ENCODE data around the gene CELSR1.
"Not testable (repeated sequence)": the region's sequence is repeated elsewhere in the genome, so short reads cannot be mapped to it uniquely, and the experiment has no call there.

The CELSR1 gene

DNA sequence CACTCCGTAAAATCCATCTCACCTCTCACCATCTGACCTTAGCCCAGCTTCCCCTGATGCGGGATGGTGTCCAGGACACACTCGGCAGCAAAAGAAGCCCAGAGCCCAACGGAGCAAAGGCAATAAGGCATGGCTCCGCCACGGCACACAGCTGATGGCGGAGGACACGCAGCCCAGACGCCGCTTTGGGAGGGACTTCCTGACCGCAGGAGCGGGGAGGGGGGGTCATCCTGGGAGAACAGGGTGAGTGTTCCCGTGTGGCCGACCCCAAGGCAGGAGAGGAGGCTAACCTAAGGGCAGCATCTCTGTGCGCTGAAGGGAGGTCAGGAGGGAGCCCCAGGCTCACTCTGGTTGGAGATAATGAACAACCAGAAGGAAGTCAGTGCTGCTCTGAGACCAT is 130.6 kb downstream of the CELSR1 start:
- Histone ChIP-seq H3K27me3 (ENCODE audit: control insufficient read depth, insufficient read depth, low read length) (no peaks in the 10 kb centered on the region), H3K9ac (ENCODE audit: low read depth, low read length) (no peak overlapping the region), H3K4me3 (ENCODE audit: low read depth, low read length) (no peak overlapping the region), H3K36me3 (ENCODE audit: control insufficient read depth, insufficient read depth, low read length) (peaks cover 2% of the 10 kb centered on the region), H3K9me3 (ENCODE audit: control insufficient read depth, insufficient read depth, low read length) (no peaks in the 10 kb centered on the region), H3K4me1 (ENCODE audit: control insufficient read depth, insufficient read depth, low read length) (no peaks in the 10 kb centered on the region)

GRCh38 chr22:46406349-46406748 is 131.1 kb downstream of the CELSR1 start:
- H3K36me3 ChIP-seq (ENCODE audit: control insufficient read depth, insufficient read depth, low read length), result peaks cover 1% of the 10 kb centered on the region
- no peak overlapping the region for H3K4me3 ChIP-seq (ENCODE audit: low read depth, low read length)
- H3K27me3 ChIP-seq (ENCODE audit: control insufficient read depth, insufficient read depth, low read length), result no peaks in the 10 kb centered on the region
- H3K9ac ChIP-seq (ENCODE audit: low read depth, low read length), result no peak overlapping the region
- H3K9me3 ChIP-seq (ENCODE audit: control insufficient read depth, insufficient read depth, low read length), result no peaks in the 10 kb centered on the region
- no peaks in the 10 kb centered on the region for H3K4me1 ChIP-seq (ENCODE audit: control insufficient read depth, insufficient read depth, low read length)

DNA sequence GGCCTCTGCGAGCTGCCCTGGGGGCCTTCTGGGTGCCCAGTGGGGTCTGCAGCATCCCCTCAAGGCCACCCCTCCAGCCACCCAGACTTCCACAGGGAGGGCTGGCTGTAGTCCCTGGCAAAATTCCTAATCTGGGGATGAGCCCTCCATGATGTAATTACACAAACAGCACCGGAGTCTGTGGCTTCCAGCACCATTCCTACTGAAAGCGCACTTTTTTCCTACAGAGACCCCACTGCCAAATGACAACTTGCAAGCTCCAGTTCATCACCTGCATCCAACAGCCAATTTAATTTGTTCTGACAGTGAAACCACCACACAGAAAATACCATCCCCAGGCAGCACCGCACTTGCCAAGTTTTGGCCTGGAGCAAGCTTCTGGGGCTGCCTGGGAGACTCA is 131.5 kb downstream of the CELSR1 start:
- Histone ChIP-seq H3K4me1 (ENCODE audit: control insufficient read depth, insufficient read depth, low read length) (no peaks in the 10 kb centered on the region), H3K27me3 (ENCODE audit: control insufficient read depth, insufficient read depth, low read length) (no peaks in the 10 kb centered on the region), H3K4me3 (ENCODE audit: low read depth, low read length) (no peak overlapping the region), H3K9ac (ENCODE audit: low read depth, low read length) (no peak overlapping the region), H3K36me3 (ENCODE audit: control insufficient read depth, insufficient read depth, low read length) (no peaks in the 10 kb centered on the region), H3K9me3 (ENCODE audit: control insufficient read depth, insufficient read depth, low read length) (no peaks in the 10 kb centered on the region)

DNA sequence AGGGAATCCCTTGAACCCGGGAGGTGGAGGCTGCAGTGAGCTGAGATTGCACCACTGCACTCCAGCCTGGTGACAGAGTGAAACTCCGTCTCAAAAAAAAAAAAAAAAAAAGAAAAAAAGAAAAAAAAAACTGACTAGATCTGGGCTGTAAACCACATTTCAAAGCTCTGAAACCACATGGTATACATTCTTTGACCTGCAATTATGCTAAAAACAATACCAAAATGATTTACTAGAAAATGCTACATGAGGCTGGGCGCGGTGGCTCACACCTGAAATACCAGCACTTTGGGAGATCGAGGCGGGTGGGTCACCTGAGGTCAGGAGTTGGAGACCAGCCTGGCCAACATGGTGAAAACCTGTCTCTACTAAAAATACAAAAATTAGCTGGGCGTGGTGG is 133.5 kb downstream of the CELSR1 start:
- not testable (repeated sequence) for H3K4me1 ChIP-seq (ENCODE audit: control insufficient read depth, insufficient read depth, low read length); H3K9me3 ChIP-seq (ENCODE audit: control insufficient read depth, insufficient read depth, low read length); H3K4me3 ChIP-seq (ENCODE audit: low read depth, low read length); H3K36me3 ChIP-seq (ENCODE audit: control insufficient read depth, insufficient read depth, low read length); H3K9ac ChIP-seq (ENCODE audit: low read depth, low read length); H3K27me3 ChIP-seq (ENCODE audit: control insufficient read depth, insufficient read depth, low read length)

- H3K4me1 ChIP-seq (ENCODE audit: control insufficient read depth, insufficient read depth, low read length), result no peaks in the 10 kb centered on the region
Observed at GRCh38 chr22:46402505-46402904, 134.9 kb downstream of the CELSR1 start.

GRCh38 chr22:46401370-46401769 is 136.1 kb downstream of the CELSR1 start:
- peaks cover 4% of the 10 kb centered on the region for H3K36me3 ChIP-seq (ENCODE audit: control insufficient read depth, insufficient read depth, low read length)
- H3K4me3 ChIP-seq (ENCODE audit: low read depth, low read length), result no peak overlapping the region
- H3K4me1 ChIP-seq (ENCODE audit: control insufficient read depth, insufficient read depth, low read length), result no peaks in the 10 kb centered on the region
- no peaks in the 10 kb centered on the region for H3K27me3 ChIP-seq (ENCODE audit: control insufficient read depth, insufficient read depth, low read length)
- H3K9me3 ChIP-seq (ENCODE audit: control insufficient read depth, insufficient read depth, low read length), result no peaks in the 10 kb centered on the region
- no peak overlapping the region for H3K9ac ChIP-seq (ENCODE audit: low read depth, low read length)

More at GRCh38 chr22:46402505-46402904, 134.9 kb downstream of the CELSR1 start:
- no peak overlapping the region for H3K4me3 ChIP-seq (ENCODE audit: low read depth, low read length)
- H3K27me3 ChIP-seq (ENCODE audit: control insufficient read depth, insufficient read depth, low read length), result no peaks in the 10 kb centered on the region
- H3K36me3 ChIP-seq (ENCODE audit: control insufficient read depth, insufficient read depth, low read length), result peaks cover 4% of the 10 kb centered on the region
- no peak overlapping the region for H3K9ac ChIP-seq (ENCODE audit: low read depth, low read length)
- H3K9me3 ChIP-seq (ENCODE audit: control insufficient read depth, insufficient read depth, low read length), result no peaks in the 10 kb centered on the region

- no peak overlapping the region for H3K9ac ChIP-seq (ENCODE audit: low read depth, low read length)
- H3K4me1 ChIP-seq (ENCODE audit: control insufficient read depth, insufficient read depth, low read length), result no peaks in the 10 kb centered on the region
- H3K27me3 ChIP-seq (ENCODE audit: control insufficient read depth, insufficient read depth, low read length), result no peaks in the 10 kb centered on the region
- H3K9me3 ChIP-seq (ENCODE audit: control insufficient read depth, insufficient read depth, low read length), result no peaks in the 10 kb centered on the region
- peaks cover 7% of the 10 kb centered on the region for H3K36me3 ChIP-seq (ENCODE audit: control insufficient read depth, insufficient read depth, low read length)
- no peak overlapping the region for H3K4me3 ChIP-seq (ENCODE audit: low read depth, low read length)
Observed at GRCh38 chr22:46399251-46400024, 138.0 kb downstream of the CELSR1 start.

DNA sequence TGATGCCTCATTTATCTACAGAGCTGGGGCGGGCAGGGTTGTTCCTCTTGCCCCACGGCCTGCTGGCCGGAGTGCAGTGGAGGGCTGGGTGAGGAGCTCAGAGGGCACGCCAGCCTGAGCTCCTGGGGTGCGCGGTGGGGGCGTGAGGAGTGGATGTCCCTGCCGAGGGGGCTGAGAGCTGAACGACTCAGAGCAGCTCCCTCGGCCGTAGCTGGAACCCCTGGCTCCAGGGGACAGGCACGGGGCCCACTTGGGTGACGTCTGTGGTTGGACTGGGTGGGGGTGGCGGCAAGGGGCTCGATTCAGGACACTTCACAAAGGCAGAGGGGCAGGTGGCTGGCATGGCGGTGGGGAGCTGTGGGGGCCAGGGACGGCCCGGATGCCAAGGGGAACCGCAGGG is 139.5 kb downstream of the CELSR1 start:
- no peak overlapping the region for H3K4me3 ChIP-seq (ENCODE audit: low read depth, low read length)
- no peaks in the 10 kb centered on the region for H3K9me3 ChIP-seq (ENCODE audit: control insufficient read depth, insufficient read depth, low read length)
- H3K4me1 ChIP-seq (ENCODE audit: control insufficient read depth, insufficient read depth, low read length), result no peaks in the 10 kb centered on the region
- no peaks in the 10 kb centered on the region for H3K27me3 ChIP-seq (ENCODE audit: control insufficient read depth, insufficient read depth, low read length)
- H3K9ac ChIP-seq (ENCODE audit: low read depth, low read length), result no peak overlapping the region
- H3K36me3 ChIP-seq (ENCODE audit: control insufficient read depth, insufficient read depth, low read length), result peaks cover 11% of the 10 kb centered on the region

DNA sequence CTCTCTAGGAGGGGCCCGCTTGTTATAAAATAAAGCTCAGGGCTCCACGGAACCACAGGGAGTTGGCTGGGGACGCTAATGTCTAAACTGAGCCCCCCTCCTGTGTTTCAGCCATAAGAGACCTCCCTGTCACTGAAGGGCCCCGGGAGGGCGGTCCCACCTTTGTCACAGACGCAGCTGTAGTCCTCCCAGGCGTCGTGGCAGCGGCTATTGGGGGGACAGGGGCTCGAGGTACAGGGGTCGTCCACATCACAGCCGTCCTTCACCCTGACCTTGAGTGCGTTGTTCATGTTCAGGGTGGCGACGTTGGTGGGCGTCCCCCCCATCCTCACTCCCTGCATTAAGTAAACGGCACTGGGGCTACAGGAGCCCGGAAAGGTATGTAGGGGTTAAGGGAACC is 139.9 kb downstream of the CELSR1 start:
- H3K36me3 ChIP-seq (ENCODE audit: control insufficient read depth, insufficient read depth, low read length), result peaks cover 11% of the 10 kb centered on the region
- no peak overlapping the region for H3K9ac ChIP-seq (ENCODE audit: low read depth, low read length)
- H3K4me1 ChIP-seq (ENCODE audit: control insufficient read depth, insufficient read depth, low read length), result no peaks in the 10 kb centered on the region
- H3K4me3 ChIP-seq (ENCODE audit: low read depth, low read length), result no peak overlapping the region
- no peaks in the 10 kb centered on the region for H3K9me3 ChIP-seq (ENCODE audit: control insufficient read depth, insufficient read depth, low read length)
- H3K27me3 ChIP-seq (ENCODE audit: control insufficient read depth, insufficient read depth, low read length), result no peaks in the 10 kb centered on the region

DNA sequence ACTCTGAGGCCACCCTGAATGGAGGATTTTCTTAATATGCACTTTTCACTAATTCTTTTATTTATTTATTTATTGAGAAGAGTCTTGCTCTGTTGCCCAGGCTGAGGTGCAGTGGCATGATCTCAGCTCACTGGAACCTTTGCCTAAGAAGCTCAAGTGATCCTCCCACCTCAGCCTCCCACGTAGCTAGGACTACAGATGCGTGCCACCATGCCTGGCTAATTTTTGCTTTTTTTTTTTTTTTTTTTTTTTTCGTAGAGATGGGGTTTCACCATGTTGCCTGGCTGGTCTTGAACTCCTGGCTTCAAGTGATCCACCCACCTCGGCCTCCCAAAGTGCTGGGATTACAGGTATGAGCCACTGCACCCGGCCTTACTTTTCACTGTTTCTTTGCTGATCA is 140.4 kb downstream of the CELSR1 start:
- H3K36me3 ChIP-seq (ENCODE audit: control insufficient read depth, insufficient read depth, low read length), result peaks cover 11% of the 10 kb centered on the region
- H3K4me1 ChIP-seq (ENCODE audit: control insufficient read depth, insufficient read depth, low read length); H3K4me3 ChIP-seq (ENCODE audit: low read depth, low read length); H3K9ac ChIP-seq (ENCODE audit: low read depth, low read length); H3K27me3 ChIP-seq (ENCODE audit: control insufficient read depth, insufficient read depth, low read length); H3K9me3 ChIP-seq (ENCODE audit: control insufficient read depth, insufficient read depth, low read length): not testable (repeated sequence)

DNA sequence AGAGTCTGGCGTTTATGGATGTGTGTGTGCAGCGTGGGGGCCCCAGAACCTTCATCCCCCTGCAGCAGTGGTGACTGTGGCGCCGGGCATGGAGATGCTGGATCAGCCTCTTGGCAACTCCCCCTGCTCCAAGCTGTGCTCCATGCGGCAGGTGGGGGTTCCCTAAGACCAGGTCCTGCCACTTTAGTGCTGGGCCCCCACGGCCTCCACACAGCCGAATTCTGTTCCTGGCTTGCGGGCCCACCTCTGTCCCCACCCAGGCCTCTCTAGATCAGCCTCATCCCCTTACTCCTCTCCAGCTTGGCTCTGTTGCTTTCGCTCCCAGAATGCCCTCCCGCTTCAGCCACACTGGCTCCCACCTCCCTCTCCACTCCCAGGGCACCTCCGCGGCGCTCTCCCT is 142.3 kb downstream of the CELSR1 start:
- H3K9me3 ChIP-seq (ENCODE audit: control insufficient read depth, insufficient read depth, low read length), result no peaks in the 10 kb centered on the region
- H3K9ac ChIP-seq (ENCODE audit: low read depth, low read length), result no peak overlapping the region
- H3K27me3 ChIP-seq (ENCODE audit: control insufficient read depth, insufficient read depth, low read length), result no peaks in the 10 kb centered on the region
- H3K36me3 ChIP-seq (ENCODE audit: control insufficient read depth, insufficient read depth, low read length), result peaks cover 11% of the 10 kb centered on the region
- no peaks in the 10 kb centered on the region for H3K4me1 ChIP-seq (ENCODE audit: control insufficient read depth, insufficient read depth, low read length)
- H3K4me3 ChIP-seq (ENCODE audit: low read depth, low read length), result no peak overlapping the region

GRCh38 chr22:46394622-46395021 is 142.8 kb downstream of the CELSR1 start:
- no peaks in the 10 kb centered on the region for H3K4me1 ChIP-seq (ENCODE audit: control insufficient read depth, insufficient read depth, low read length)
- H3K27me3 ChIP-seq (ENCODE audit: control insufficient read depth, insufficient read depth, low read length), result no peaks in the 10 kb centered on the region
- no peaks in the 10 kb centered on the region for H3K9me3 ChIP-seq (ENCODE audit: control insufficient read depth, insufficient read depth, low read length)
- no peak overlapping the region for H3K9ac ChIP-seq (ENCODE audit: low read depth, low read length)
- no peak overlapping the region for H3K4me3 ChIP-seq (ENCODE audit: low read depth, low read length)
- H3K36me3 ChIP-seq (ENCODE audit: control insufficient read depth, insufficient read depth, low read length), result peaks cover 13% of the 10 kb centered on the region

All from iPS-15b (cell line).